ENCODE measurements around the gene CASS4. TPM values are rescaled to one million over a fixed set of nuclear protein-coding genes. Genes with fewer than 3 reads are reported as not detected.

The CASS4 gene
- total and polyA plus RNA-seq, 2 donors (not counting 1 experiment from before 2014, with no cell fraction given): 17.7 to 65.8 TPM

GRCh38 chr20:56392881-56393482 is 19.1 kb upstream of the CASS4 start:
- peaks cover 17% of the 10 kb centered on the region for H3K36me3 ChIP-seq (ENCODE audit: control insufficient read depth, insufficient read depth, low read length)
- H3K4me3 ChIP-seq (replicated peaks in 1 of 4; ENCODE audit: control extremely low read depth in 1 of 4, insufficient read depth in 1 of 4, low read depth in 3 of 4, low read length in 4 of 4): peak overlapping the region; percentile 73 to 99 (median 93)
- DNase-seq (ENCODE audit: low read depth in 2 of 2): no peak

GRCh38 chr20:56393653-56394052 is 18.4 kb upstream of the CASS4 start:
- no peak for DNase-seq (ENCODE audit: low read depth in 2 of 2)
- Histone ChIP-seq H4K20me1 (ENCODE audit: control insufficient read depth, extremely low read depth, insufficient read depth, low read length) (no peaks in the 10 kb centered on the region), H2AFZ (ENCODE audit: low read length) (no peak overlapping the region), H3K36me3 (ENCODE audit: control insufficient read depth, insufficient read depth, low read length) (peaks cover 17% of the 10 kb centered on the region), H3K9me3 (ENCODE audit: control insufficient read depth, insufficient read depth, low read depth, low read length) (no peaks in the 10 kb centered on the region), H3K79me2 (ENCODE audit: control insufficient read depth, insufficient read depth, low read length) (peaks cover 65% of the 10 kb centered on the region), H3K27ac (ENCODE audit: insufficient read depth, low read length) (peak overlapping the region; percentile 92), H3K4me3 (replicated peaks in 1 of 4; ENCODE audit: control extremely low read depth in 1 of 4, insufficient read depth in 1 of 4, low read depth in 3 of 4, low read length in 4 of 4) (peak overlapping the region; percentile 73 to 99 (median 93)), H3K4me2 (ENCODE audit: extremely low read depth, insufficient read depth, low read length) (peak overlapping the region; percentile 88), H3K9ac (ENCODE audit: insufficient read depth, low read length) (no peak overlapping the region), H3K27me3 (ENCODE audit: control insufficient read depth, insufficient read depth, low read length) (no peaks in the 10 kb centered on the region), H3K4me1 (ENCODE audit: control insufficient read depth, extremely low read depth, insufficient read depth, low read length) (peaks cover 5% of the 10 kb centered on the region)
- TF ChIP-seq EZH2 (IDR thresholded peaks at IDR 0.05; ENCODE audit: low read length, missing control alignments) (no peak), CTCF (conservative IDR thresholded peaks at IDR 0.05 in 1 of 2, IDR thresholded peaks at IDR 0.05 in 1 of 2; ENCODE audit: low read depth in 1 of 2, low read length in 2 of 2) (no peak)

More at GRCh38 chr20:56392881-56393482, 19.1 kb upstream of the CASS4 start:
- Histone ChIP-seq H4K20me1 (ENCODE audit: control insufficient read depth, extremely low read depth, insufficient read depth, low read length) (no peaks in the 10 kb centered on the region), H3K27ac (ENCODE audit: insufficient read depth, low read length) (peak overlapping the region; percentile 92), H3K9me3 (ENCODE audit: control insufficient read depth, insufficient read depth, low read depth, low read length) (no peaks in the 10 kb centered on the region), H3K4me2 (ENCODE audit: extremely low read depth, insufficient read depth, low read length) (peak overlapping the region; percentile 88), H3K79me2 (ENCODE audit: control insufficient read depth, insufficient read depth, low read length) (peaks cover 70% of the 10 kb centered on the region), H3K27me3 (ENCODE audit: control insufficient read depth, insufficient read depth, low read length) (no peaks in the 10 kb centered on the region), H2AFZ (ENCODE audit: low read length) (peak overlapping the region; percentile 75), H3K4me1 (ENCODE audit: control insufficient read depth, extremely low read depth, insufficient read depth, low read length) (peaks cover 5% of the 10 kb centered on the region), H3K9ac (ENCODE audit: insufficient read depth, low read length) (peak overlapping the region; percentile 85)
- no peak for TF ChIP-seq EZH2 (IDR thresholded peaks at IDR 0.05; ENCODE audit: low read length, missing control alignments)
- no peak for TF ChIP-seq CTCF (conservative IDR thresholded peaks at IDR 0.05 in 1 of 2, IDR thresholded peaks at IDR 0.05 in 1 of 2; ENCODE audit: low read depth in 1 of 2, low read length in 2 of 2)

GRCh38 chr20:56395166-56395565 is 16.9 kb upstream of the CASS4 start:
- no peak overlapping the region for H3K4me3 ChIP-seq (replicated peaks in 1 of 4; ENCODE audit: control extremely low read depth in 1 of 4, insufficient read depth in 1 of 4, low read depth in 3 of 4, low read length in 4 of 4)
- H3K27ac ChIP-seq (ENCODE audit: insufficient read depth, low read length): no peak overlapping the region
- H4K20me1 ChIP-seq (ENCODE audit: control insufficient read depth, extremely low read depth, insufficient read depth, low read length): no peaks in the 10 kb centered on the region
- no peak for TF ChIP-seq CTCF (conservative IDR thresholded peaks at IDR 0.05 in 1 of 2, IDR thresholded peaks at IDR 0.05 in 1 of 2; ENCODE audit: low read depth in 1 of 2, low read length in 2 of 2)
- TF ChIP-seq EZH2 (IDR thresholded peaks at IDR 0.05; ENCODE audit: low read length, missing control alignments): no peak
- H3K36me3 ChIP-seq (ENCODE audit: control insufficient read depth, insufficient read depth, low read length): peaks cover 26% of the 10 kb centered on the region
- peaks cover 50% of the 10 kb centered on the region for H3K79me2 ChIP-seq (ENCODE audit: control insufficient read depth, insufficient read depth, low read length)
- no peak overlapping the region for H2AFZ ChIP-seq (ENCODE audit: low read length)
- H3K9ac ChIP-seq (ENCODE audit: insufficient read depth, low read length): no peak overlapping the region
- no peaks in the 10 kb centered on the region for H3K27me3 ChIP-seq (ENCODE audit: control insufficient read depth, insufficient read depth, low read length)
- no peak for DNase-seq (ENCODE audit: low read depth in 2 of 2)
- no peak overlapping the region for H3K4me2 ChIP-seq (ENCODE audit: extremely low read depth, insufficient read depth, low read length)
- H3K9me3 ChIP-seq (ENCODE audit: control insufficient read depth, insufficient read depth, low read depth, low read length): no peaks in the 10 kb centered on the region
- H3K4me1 ChIP-seq (ENCODE audit: control insufficient read depth, extremely low read depth, insufficient read depth, low read length): peaks cover 5% of the 10 kb centered on the region

All from fibroblast of lung (primary cell).